CD14-positive monocyte (primary cell): Measurements from ENCODE around the gene LTBP1. TPM values are rescaled to one million over a fixed set of nuclear protein-coding genes. Genes with fewer than 3 reads are reported as not detected.

Source experiments
- DNase-seq, 3 donors: peaks; one replicate each; pipeline ENCODE4 v3.0.0-alpha.2; 2011 to 2022
- H2AFZ ChIP-seq: 2 replicates; pipeline ENCODE4 v1.6.0; 2012; ENCODE audit warnings: mild to moderate bottlenecking, low read depth, low read length, inconsistent platforms; ENCODE audit not compliant: insufficient read depth, poor library complexity, severe bottlenecking
- H3K27ac ChIP-seq, 2 donors: 1 replicate in 1 of 2; 2 replicates in 1 of 2; pipeline ENCODE4 v1.5.1; 2012 to 2013; ENCODE audit warnings: low read length in 2 of 2, control low read depth in 1 of 2, inconsistent platforms in 1 of 2, low read depth in 1 of 2, mild to moderate bottlenecking in 1 of 2
- H3K27me3 ChIP-seq, 2 donors: one replicate each; pipeline versions ENCODE4 v1.6.0 to v1.6.1; 2011 to 2013; ENCODE audit warnings: low read length in 2 of 2; ENCODE audit not compliant: control insufficient read depth in 2 of 2, insufficient read depth in 2 of 2
- H3K36me3 ChIP-seq, 2 donors: replicated peaks in 1 of 2; 1 replicate in 1 of 2; 2 replicates in 1 of 2; pipeline versions ENCODE4 v1.5.1 to v1.6.1; 2012 to 2013; ENCODE audit warnings: low read length in 2 of 2, control low read depth in 1 of 2, inconsistent platforms in 1 of 2, mild to moderate bottlenecking in 1 of 2; ENCODE audit not compliant: insufficient read depth in 2 of 2, control insufficient read depth in 1 of 2
- H3K4me1 ChIP-seq, 2 donors: 1 replicate in 1 of 2; 2 replicates in 1 of 2; pipeline versions ENCODE4 v1.5.1 to v1.6.1; 2012 to 2013; ENCODE audit warnings: low read length in 2 of 2, control low read depth in 1 of 2, inconsistent platforms in 1 of 2, mild to moderate bottlenecking in 1 of 2, moderate library complexity in 1 of 2; ENCODE audit not compliant: insufficient read depth in 2 of 2, control insufficient read depth in 1 of 2
- H3K4me2 ChIP-seq: replicated peaks from 2 replicates; pipeline ENCODE3; 2012; ENCODE audit warnings: low read length, moderate library complexity, mild to moderate bottlenecking; ENCODE audit not compliant: poor library complexity, severe bottlenecking; ENCODE audit errors: extremely low read depth
- H3K4me3 ChIP-seq, 3 experiments: fragments of 200-600 bp in 1 of 3; sonication (generic) in 1 of 3; replicated peaks in 1 of 3; 1 replicate in 2 of 3; 2 replicates in 1 of 3; pipeline ENCODE4 v1.5.1; 2011 to 2013; ENCODE audit warnings: low read length in 3 of 3, mild to moderate bottlenecking in 3 of 3, control low read depth in 2 of 3, low read depth in 2 of 3, inconsistent platforms in 1 of 3, moderate library complexity in 1 of 3
- H3K79me2 ChIP-seq: 2 replicates; pipeline ENCODE4 v1.6.0; 2012; ENCODE audit warnings: mild to moderate bottlenecking, control low read depth, inconsistent platforms, low read length, moderate library complexity; ENCODE audit not compliant: insufficient read depth
- H3K9ac ChIP-seq: 2 replicates; pipeline ENCODE4 v1.6.0; 2017; ENCODE audit warnings: low read length, mild to moderate bottlenecking; ENCODE audit not compliant: insufficient read depth, poor library complexity, severe bottlenecking
- H3K9me3 ChIP-seq, 2 donors: replicated peaks in 1 of 2; 1 replicate in 1 of 2; 2 replicates in 1 of 2; pipeline versions ENCODE4 v1.5.1 to v1.6.1; 2012 to 2013; ENCODE audit warnings: low read length in 2 of 2, control low read depth in 1 of 2; ENCODE audit not compliant: control insufficient read depth in 1 of 2, insufficient read depth in 1 of 2
- H4K20me1 ChIP-seq: 2 replicates; pipeline ENCODE4 v1.6.0; 2012; ENCODE audit warnings: mild to moderate bottlenecking, low read length, control low read depth, moderate library complexity; ENCODE audit not compliant: insufficient read depth
- H3K27ac Mint-ChIP-seq, 7 donors: one replicate each; pipeline ENCODE4 v1.8.0; 2020; ENCODE audit warnings: mild to moderate bottlenecking in 7 of 7, mixed read lengths in 7 of 7, moderate library complexity in 6 of 7, inconsistent platforms in 2 of 7
- H3K27me3 Mint-ChIP-seq, 3 donors: one replicate each; pipeline ENCODE4 v1.8.0; 2021 to 2022; ENCODE audit warnings: low read depth in 3 of 3, mild to moderate bottlenecking in 3 of 3, mixed read lengths in 3 of 3, moderate library complexity in 3 of 3, inconsistent platforms in 1 of 3
- H3K36me3 Mint-ChIP-seq, 2 donors: one replicate each; pipeline ENCODE4 v1.8.0; 2020; ENCODE audit warnings: mixed read lengths in 2 of 2, inconsistent platforms in 1 of 2, mild to moderate bottlenecking in 1 of 2
- H3K4me1 Mint-ChIP-seq: one replicate; pipeline ENCODE4 v1.8.0; 2020; ENCODE audit warnings: mild to moderate bottlenecking, mixed read lengths
- H3K4me3 Mint-ChIP-seq, 2 donors: one replicate each; pipeline ENCODE4 v1.8.0; 2020; ENCODE audit warnings: mild to moderate bottlenecking in 2 of 2, mixed read lengths in 2 of 2, moderate library complexity in 1 of 2
- H3K9me3 Mint-ChIP-seq, 7 donors: one replicate each; pipeline ENCODE4 v1.8.0; 2020 to 2022; ENCODE audit warnings: mixed read lengths in 7 of 7, mild to moderate bottlenecking in 6 of 7, moderate library complexity in 6 of 7, inconsistent platforms in 2 of 7
- CTCF ChIP-seq: fragments of 200-600 bp; IDR thresholded peaks from one replicate; pipeline ENCODE4 v1.8.0; 2022; ENCODE audit warnings: antibody characterized with exemption, mild to moderate bottlenecking
- WGBS: methylation state at CpG from one replicate; pipeline ENCODE4 v1.1.5; 2013; ENCODE audit warnings: missing lambda C conversion rate; ENCODE audit not compliant: insufficient coverage; 5-methylcytosine and 5-hydroxymethylcytosine counted together
- intact Hi-C, 2 donors: fragments of 100-400 bp; cut with micrococcal nuclease; formaldehyde crosslinking; loops; one replicate each; pipeline versions ENCODE4 v1.15.0 to v1.15.1; 2023
- polyA plus RNA-seq, 3 donors: library from polyadenylated mRNA; depleted of rRNA in 1 of 3; unstranded in 2 of 3; stranded (reverse) in 1 of 3; fragments of 300-500 nt in 2 of 3; fragments of >200 nt in 1 of 3; fragmentation: Illumina TruSeq in 2 of 3; gene quantifications; 1 replicate in 2 of 3; 2 replicates in 1 of 3; pipeline ENCODE4 v1.2.3, GENCODE V29; 2012 to 2021

Gene LTBP1
- polyA plus RNA-seq, 3 donors, result 0.18 to 0.24 TPM; not detected in 1

GRCh38 chr2:33267756-33268155 lies 321.0 kb downstream of the LTBP1 start:
- H2AFZ ChIP-seq, result no peak overlapping the region
- no peak overlapping the region for H3K9ac ChIP-seq
- Mint-ChIP-seq H3K27me3 (no peaks in the 10 kb centered on the region), H3K4me3 (no peak overlapping the region), H3K9me3 (peaks cover 0 to 21% (median 8%) of the 10 kb centered on the region in 7 donors), H3K36me3 (no peaks in the 10 kb centered on the region), H3K4me1 (no peaks in the 10 kb centered on the region), H3K27ac (no peak overlapping the region)
- H3K27ac ChIP-seq, result no peak overlapping the region
- no peak for DNase-seq
- H3K4me2 ChIP-seq, result no peak overlapping the region
- no peak for TF ChIP-seq CTCF
- intact Hi-C loops, result no loop called here
- no peaks in the 10 kb centered on the region for H3K79me2 ChIP-seq
- no peak overlapping the region for H3K4me3 ChIP-seq
- H3K4me1 ChIP-seq, result no peaks in the 10 kb centered on the region
- H3K36me3 ChIP-seq, result no peaks in the 10 kb centered on the region
- no peaks in the 10 kb centered on the region for H4K20me1 ChIP-seq
- no peaks in the 10 kb centered on the region for H3K27me3 ChIP-seq
- H3K9me3 ChIP-seq, result peaks cover 0 to 19% of the 10 kb centered on the region in 2 donors

- Histone ChIP-seq H3K27me3 (no peaks in the 10 kb centered on the region), H3K27ac (no peak overlapping the region), H3K4me1 (no peaks in the 10 kb centered on the region), H3K9ac (no peak overlapping the region), H3K79me2 (no peaks in the 10 kb centered on the region), H3K9me3 (peaks cover 0 to 19% of the 10 kb centered on the region in 2 donors), H3K36me3 (no peaks in the 10 kb centered on the region), H4K20me1 (no peaks in the 10 kb centered on the region), H3K4me2 (no peak overlapping the region), H2AFZ (no peak overlapping the region), H3K4me3 (no peak overlapping the region)
- WGBS, result no CpG with 5 or more reads among the region's 4 CpGs
- no peaks in the 10 kb centered on the region for H3K4me1 Mint-ChIP-seq
- no peak for TF ChIP-seq CTCF
- H3K27ac Mint-ChIP-seq, result no peak overlapping the region
- H3K9me3 Mint-ChIP-seq, result peaks cover 0 to 21% (median 8%) of the 10 kb centered on the region in 7 donors
- intact Hi-C loops, result no loop called here
- DNase-seq, result no peak
- no peak overlapping the region for H3K4me3 Mint-ChIP-seq
- no peaks in the 10 kb centered on the region for H3K27me3 Mint-ChIP-seq
- H3K36me3 Mint-ChIP-seq, result no peaks in the 10 kb centered on the region
Observed at GRCh38 chr2:33268246-33268831, 321.6 kb downstream of the LTBP1 start.
